ENCODE data around the gene POLR1G.

Gene POLR1G

DNA sequence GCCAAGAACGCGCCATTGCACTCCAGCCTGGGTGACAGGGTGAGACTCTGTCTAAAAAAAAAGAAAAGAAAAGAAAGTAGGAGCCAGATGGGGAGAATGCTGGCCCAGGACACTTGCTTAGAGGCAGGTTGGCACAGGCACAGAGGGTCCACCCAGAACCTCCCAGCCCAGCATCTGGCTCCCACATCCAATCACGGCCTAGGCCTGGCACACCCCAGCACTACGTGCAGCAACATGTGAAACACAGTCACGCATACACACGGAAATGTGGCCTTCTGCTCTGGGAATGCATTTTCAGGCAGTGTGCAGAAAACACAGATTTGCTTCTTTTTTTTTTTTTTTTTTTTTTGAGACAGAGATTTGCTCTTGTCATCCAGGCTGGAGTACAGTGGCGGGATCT is 40.5 kb downstream of the POLR1G start:
- H3K4me3 ChIP-seq (ENCODE audit: low read length in 2 of 2): no peak overlapping the region
- no peaks in the 10 kb centered on the region for H3K9me3 ChIP-seq (ENCODE audit: control insufficient read depth in 2 of 2, low read length in 2 of 2)
- no peaks in the 10 kb centered on the region for H3K27me3 ChIP-seq (ENCODE audit: control insufficient read depth in 1 of 2, insufficient read depth in 2 of 2, low read length in 2 of 2)
- peaks cover 40% of the 10 kb centered on the region for H3K4me1 ChIP-seq (ENCODE audit: control insufficient read depth, insufficient read depth, low read length)
- H3K27ac ChIP-seq (ENCODE audit: low read length): no peak overlapping the region
- no peak overlapping the region for H3K9ac ChIP-seq (ENCODE audit: low read length in 2 of 2)
- H3K36me3 ChIP-seq (ENCODE audit: control insufficient read depth in 2 of 2, insufficient read depth in 2 of 2, low read length in 2 of 2): no peaks in the 10 kb centered on the region

DNA sequence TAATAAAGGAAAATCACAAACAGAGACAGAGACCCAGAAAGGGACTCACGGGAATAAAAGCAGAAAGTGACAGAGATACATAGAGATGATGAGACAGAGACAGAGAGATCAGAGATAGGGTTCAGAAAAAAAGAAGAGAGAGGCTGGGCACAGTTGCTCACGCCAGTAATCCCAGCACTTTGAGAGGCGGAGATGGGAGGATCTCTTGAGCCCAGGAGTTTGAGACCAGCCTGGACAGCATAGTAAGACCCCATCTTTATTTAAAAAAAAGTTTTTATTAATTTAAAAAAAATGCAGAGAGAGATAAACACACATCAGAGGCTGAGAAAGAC is 41.9 kb downstream of the POLR1G start:
- H3K36me3 ChIP-seq (ENCODE audit: control insufficient read depth in 2 of 2, insufficient read depth in 2 of 2, low read length in 2 of 2): no peaks in the 10 kb centered on the region
- H3K27ac ChIP-seq (ENCODE audit: low read length): no peak overlapping the region
- H3K27me3 ChIP-seq (ENCODE audit: control insufficient read depth in 1 of 2, insufficient read depth in 2 of 2, low read length in 2 of 2): no peaks in the 10 kb centered on the region
- H3K4me3 ChIP-seq (ENCODE audit: low read length in 2 of 2): no peak overlapping the region
- H3K9me3 ChIP-seq (ENCODE audit: control insufficient read depth in 2 of 2, low read length in 2 of 2): no peaks in the 10 kb centered on the region
- peaks cover 32% of the 10 kb centered on the region for H3K4me1 ChIP-seq (ENCODE audit: control insufficient read depth, insufficient read depth, low read length)
- no peak overlapping the region for H3K9ac ChIP-seq (ENCODE audit: low read length in 2 of 2)

DNA sequence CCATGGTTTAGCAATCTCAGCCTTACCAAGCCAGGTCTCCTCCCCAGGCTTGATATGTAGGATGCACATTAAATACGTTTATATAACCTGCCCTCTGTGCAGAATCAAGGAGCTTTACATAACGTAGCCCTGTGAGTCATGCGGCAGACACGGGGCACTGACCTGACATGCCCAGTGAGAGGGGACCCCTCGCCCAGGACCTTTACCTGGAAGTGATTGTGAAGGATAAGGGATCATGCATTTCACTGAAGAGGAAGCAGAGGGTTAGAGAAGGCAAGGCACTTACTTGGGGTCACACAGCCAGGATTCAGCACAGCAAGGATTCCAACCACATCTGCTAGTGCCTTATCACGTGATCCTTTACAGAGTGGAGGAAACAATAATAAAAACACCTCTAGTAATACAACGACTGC is 42.4 kb downstream of the POLR1G start:
- H3K4me1 ChIP-seq (ENCODE audit: control insufficient read depth, insufficient read depth, low read length): peaks cover 27% of the 10 kb centered on the region
- H3K9ac ChIP-seq (ENCODE audit: low read length in 2 of 2): no peak overlapping the region
- H3K27ac ChIP-seq (ENCODE audit: low read length): no peak overlapping the region
- H3K4me3 ChIP-seq (ENCODE audit: low read length in 2 of 2): peak overlapping the region in 1 of 2 donors; percentile 15
- no peaks in the 10 kb centered on the region for H3K9me3 ChIP-seq (ENCODE audit: control insufficient read depth in 2 of 2, low read length in 2 of 2)
- no peaks in the 10 kb centered on the region for H3K36me3 ChIP-seq (ENCODE audit: control insufficient read depth in 2 of 2, insufficient read depth in 2 of 2, low read length in 2 of 2)
- no peaks in the 10 kb centered on the region for H3K27me3 ChIP-seq (ENCODE audit: control insufficient read depth in 1 of 2, insufficient read depth in 2 of 2, low read length in 2 of 2)

DNA sequence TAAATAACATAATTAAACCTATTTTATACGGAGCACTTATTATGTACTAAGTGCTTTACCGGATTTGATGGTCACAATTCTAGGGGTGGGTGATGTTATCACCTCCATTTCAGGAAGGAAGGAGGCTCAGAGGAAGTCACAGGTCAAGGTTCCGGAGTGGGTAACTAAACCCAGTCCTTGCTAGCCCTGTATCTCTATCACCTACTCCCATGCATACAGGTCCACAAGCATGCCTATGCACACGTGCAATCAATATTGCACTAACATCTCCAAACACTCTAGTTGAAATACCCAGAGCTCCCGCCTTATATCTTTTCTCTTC is 43.5 kb downstream of the POLR1G start:
- H3K9ac ChIP-seq (ENCODE audit: low read length in 2 of 2): peak overlapping the region; percentile 62 to 78
- H3K4me3 ChIP-seq (ENCODE audit: low read length in 2 of 2): peak overlapping the region; percentile 75 to 82
- H3K36me3 ChIP-seq (ENCODE audit: control insufficient read depth in 2 of 2, insufficient read depth in 2 of 2, low read length in 2 of 2): no peaks in the 10 kb centered on the region
- peak overlapping the region; percentile 73 for H3K27ac ChIP-seq (ENCODE audit: low read length)
- H3K27me3 ChIP-seq (ENCODE audit: control insufficient read depth in 1 of 2, insufficient read depth in 2 of 2, low read length in 2 of 2): no peaks in the 10 kb centered on the region
- H3K4me1 ChIP-seq (ENCODE audit: control insufficient read depth, insufficient read depth, low read length): peaks cover 19% of the 10 kb centered on the region
- H3K9me3 ChIP-seq (ENCODE audit: control insufficient read depth in 2 of 2, low read length in 2 of 2): no peaks in the 10 kb centered on the region

DNA sequence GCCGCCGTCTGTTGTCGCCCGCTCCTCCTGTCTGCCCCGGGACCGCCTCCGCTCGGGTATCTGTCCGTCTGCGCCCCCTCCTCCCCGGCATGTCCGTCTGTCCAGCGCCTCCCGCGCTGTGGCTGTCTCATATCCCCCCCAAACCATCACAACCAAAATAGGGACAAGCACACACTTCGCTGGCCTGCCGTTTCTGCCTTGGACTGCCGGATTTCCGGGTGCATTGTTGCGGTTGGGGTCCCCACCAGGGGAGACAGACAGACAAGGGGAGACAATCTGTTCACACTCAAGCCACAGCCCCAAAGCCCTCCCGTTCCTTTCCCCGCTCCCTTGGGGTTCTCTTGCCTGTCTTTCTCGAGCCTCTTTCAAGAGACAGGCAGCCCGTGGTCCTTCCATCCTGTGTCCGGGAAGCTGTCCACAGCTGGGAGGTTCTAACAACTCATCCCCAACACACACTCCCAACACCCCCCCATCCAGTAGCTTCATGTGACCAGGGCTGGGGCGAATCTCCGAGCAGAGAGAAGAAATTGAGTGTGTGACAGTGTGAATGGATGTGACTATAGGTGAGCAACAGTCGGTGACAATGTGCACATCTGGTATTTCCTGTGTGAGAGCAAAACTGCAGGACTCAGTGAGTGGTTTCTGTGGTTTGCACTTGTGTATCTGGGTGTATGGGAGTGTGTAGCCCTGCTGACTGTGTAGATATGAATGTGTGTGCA is 44.8 kb downstream of the POLR1G start:
- peaks cover 29% of the 10 kb centered on the region for H3K4me1 ChIP-seq (ENCODE audit: control insufficient read depth, insufficient read depth, low read length)
- peak overlapping the region; percentile 91 to 93 for H3K9ac ChIP-seq (ENCODE audit: low read length in 2 of 2)
- H3K9me3 ChIP-seq (ENCODE audit: control insufficient read depth in 2 of 2, low read length in 2 of 2): no peaks in the 10 kb centered on the region
- no peaks in the 10 kb centered on the region for H3K36me3 ChIP-seq (ENCODE audit: control insufficient read depth in 2 of 2, insufficient read depth in 2 of 2, low read length in 2 of 2)
- no peaks in the 10 kb centered on the region for H3K27me3 ChIP-seq (ENCODE audit: control insufficient read depth in 1 of 2, insufficient read depth in 2 of 2, low read length in 2 of 2)
- peak overlapping the region; percentile 81 to 82 for H3K4me3 ChIP-seq (ENCODE audit: low read length in 2 of 2)
- H3K27ac ChIP-seq (ENCODE audit: low read length): peak overlapping the region; percentile 92

DNA sequence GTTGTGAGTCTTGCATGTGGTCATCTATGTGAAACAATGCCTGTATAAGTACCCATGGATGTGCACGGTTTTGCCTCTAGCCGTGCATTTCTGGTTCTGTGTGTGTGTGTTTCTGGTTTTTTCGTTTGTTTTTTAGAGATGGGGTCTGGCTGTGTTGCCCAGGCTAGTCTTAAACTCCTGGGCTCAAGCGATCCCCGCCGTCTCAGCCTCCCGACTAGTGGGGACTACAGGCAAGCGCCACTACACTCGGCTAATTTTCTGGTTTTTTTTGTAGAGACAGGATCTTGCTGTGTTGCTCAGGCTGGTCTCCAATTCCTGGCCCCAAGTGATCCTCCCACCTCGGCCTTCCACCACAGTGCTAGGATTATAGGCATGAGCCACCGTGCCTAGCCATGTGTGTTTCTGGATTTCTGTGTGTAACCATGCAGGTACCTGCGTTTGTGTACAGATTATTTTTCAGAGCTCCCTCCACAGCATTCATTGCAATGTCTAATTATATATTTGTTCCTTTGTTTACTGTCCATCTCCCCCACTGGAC is 45.5 kb downstream of the POLR1G start:
- Histone ChIP-seq H3K4me3 (ENCODE audit: low read length in 2 of 2) (peak overlapping the region in 1 of 2 donors; percentile 81), H3K27me3 (ENCODE audit: control insufficient read depth in 1 of 2, insufficient read depth in 2 of 2, low read length in 2 of 2) (no peaks in the 10 kb centered on the region), H3K9ac (ENCODE audit: low read length in 2 of 2) (no peak overlapping the region), H3K36me3 (ENCODE audit: control insufficient read depth in 2 of 2, insufficient read depth in 2 of 2, low read length in 2 of 2) (no peaks in the 10 kb centered on the region), H3K27ac (ENCODE audit: low read length) (peak overlapping the region; percentile 92), H3K4me1 (ENCODE audit: control insufficient read depth, insufficient read depth, low read length) (peaks cover 30% of the 10 kb centered on the region), H3K9me3 (ENCODE audit: control insufficient read depth in 2 of 2, low read length in 2 of 2) (no peaks in the 10 kb centered on the region)

DNA sequence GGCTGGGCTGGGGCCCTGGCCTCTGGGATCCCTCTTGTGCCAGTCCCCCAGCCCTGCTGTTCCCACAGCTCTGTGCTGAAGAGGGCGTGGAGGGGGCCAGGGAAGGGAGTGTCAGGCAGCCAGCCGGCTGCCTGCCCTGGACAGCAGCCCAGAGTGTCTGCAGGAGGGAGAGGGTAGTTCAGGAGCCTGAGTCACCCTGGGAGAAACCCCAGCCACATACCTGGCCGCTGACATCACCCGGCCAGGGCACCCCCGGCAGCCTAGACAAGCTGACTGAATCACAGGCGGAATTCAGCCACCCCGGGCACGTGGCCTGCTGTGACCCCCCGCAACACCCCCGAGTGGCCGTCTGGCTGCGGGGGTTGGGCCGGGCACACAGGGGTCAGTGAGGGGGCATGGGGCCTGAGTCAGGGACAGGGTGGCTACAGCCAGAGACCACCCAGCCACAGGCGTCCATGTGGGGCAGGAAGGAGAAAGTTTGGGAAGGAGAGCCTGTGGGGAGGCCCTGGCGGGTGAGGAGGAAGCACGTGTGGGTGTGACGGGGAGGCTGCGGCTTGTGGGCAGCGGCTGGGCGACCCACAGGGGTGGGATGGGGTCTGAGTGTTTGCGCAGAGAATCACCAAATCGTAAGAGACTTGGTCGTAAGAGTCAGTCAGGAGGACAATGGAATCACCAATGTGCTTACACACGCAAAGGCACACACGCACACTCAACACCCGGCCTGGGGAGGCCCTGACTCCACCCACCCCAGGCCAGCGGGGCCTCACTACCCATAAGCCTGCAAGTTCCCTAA is 49.5 kb downstream of the POLR1G start:
- no peaks in the 10 kb centered on the region for H3K9me3 ChIP-seq (ENCODE audit: control insufficient read depth in 2 of 2, low read length in 2 of 2)
- peak overlapping the region in 1 of 2 donors; percentile 40 for H3K4me3 ChIP-seq (ENCODE audit: low read length in 2 of 2)
- no peaks in the 10 kb centered on the region for H3K36me3 ChIP-seq (ENCODE audit: control insufficient read depth in 2 of 2, insufficient read depth in 2 of 2, low read length in 2 of 2)
- H3K4me1 ChIP-seq (ENCODE audit: control insufficient read depth, insufficient read depth, low read length): peaks cover 20% of the 10 kb centered on the region
- H3K27ac ChIP-seq (ENCODE audit: low read length): peak overlapping the region; percentile 62
- H3K27me3 ChIP-seq (ENCODE audit: control insufficient read depth in 1 of 2, insufficient read depth in 2 of 2, low read length in 2 of 2): peaks cover 0 to 3% of the 10 kb centered on the region in 2 donors
- H3K9ac ChIP-seq (ENCODE audit: low read length in 2 of 2): peak overlapping the region; percentile 29 to 56

DNA sequence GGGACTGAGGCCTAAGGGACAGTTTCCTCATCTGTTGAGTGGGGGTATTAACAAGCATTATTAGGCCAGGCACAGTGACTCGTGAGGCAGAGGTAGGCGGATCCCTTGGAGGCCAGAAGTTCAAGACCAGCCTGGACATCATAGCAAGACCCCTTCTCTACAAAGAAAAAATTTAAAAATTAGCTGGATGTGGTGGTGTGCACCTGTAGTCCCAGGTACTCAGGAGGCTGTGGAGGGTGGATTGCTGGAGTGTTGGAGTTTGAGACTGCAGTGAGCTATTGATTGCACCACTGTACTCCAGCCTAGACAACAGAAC is 50.0 kb downstream of the POLR1G start:
- Histone ChIP-seq H3K9ac (ENCODE audit: low read length in 2 of 2) (no peak overlapping the region), H3K4me3 (ENCODE audit: low read length in 2 of 2) (no peak overlapping the region), H3K36me3 (ENCODE audit: control insufficient read depth in 2 of 2, insufficient read depth in 2 of 2, low read length in 2 of 2) (no peaks in the 10 kb centered on the region), H3K27ac (ENCODE audit: low read length) (peak overlapping the region; percentile 62), H3K4me1 (ENCODE audit: control insufficient read depth, insufficient read depth, low read length) (peaks cover 16% of the 10 kb centered on the region), H3K9me3 (ENCODE audit: control insufficient read depth in 2 of 2, low read length in 2 of 2) (no peaks in the 10 kb centered on the region), H3K27me3 (ENCODE audit: control insufficient read depth in 1 of 2, insufficient read depth in 2 of 2, low read length in 2 of 2) (peaks cover 0 to 3% of the 10 kb centered on the region in 2 donors)

DNA sequence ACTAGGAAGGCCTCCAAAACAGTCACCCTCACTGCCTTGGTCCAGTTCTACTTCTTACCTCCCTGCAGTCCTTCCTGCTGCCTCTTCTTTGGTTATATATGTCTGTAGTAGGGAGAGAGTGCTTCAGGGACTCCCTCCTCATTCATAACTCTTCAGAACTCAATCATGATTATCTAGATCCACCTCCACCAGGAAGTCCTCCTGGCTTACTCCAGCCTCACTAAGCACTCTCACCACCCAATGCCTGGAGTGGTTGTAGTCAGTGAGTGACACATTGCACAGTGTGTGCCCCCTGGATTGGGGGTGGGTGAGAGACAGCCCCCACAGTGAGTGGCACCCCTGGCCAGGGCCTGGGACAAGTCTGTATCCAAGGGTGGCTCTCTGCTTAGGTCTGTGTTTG is 51.3 kb downstream of the POLR1G start:
- Histone ChIP-seq H3K4me1 (ENCODE audit: control insufficient read depth, insufficient read depth, low read length) (peaks cover 14% of the 10 kb centered on the region), H3K4me3 (ENCODE audit: low read length in 2 of 2) (no peak overlapping the region), H3K36me3 (ENCODE audit: control insufficient read depth in 2 of 2, insufficient read depth in 2 of 2, low read length in 2 of 2) (no peaks in the 10 kb centered on the region), H3K9me3 (ENCODE audit: control insufficient read depth in 2 of 2, low read length in 2 of 2) (no peaks in the 10 kb centered on the region), H3K27ac (ENCODE audit: low read length) (no peak overlapping the region), H3K9ac (ENCODE audit: low read length in 2 of 2) (no peak overlapping the region), H3K27me3 (ENCODE audit: control insufficient read depth in 1 of 2, insufficient read depth in 2 of 2, low read length in 2 of 2) (peaks cover 0 to 3% of the 10 kb centered on the region in 2 donors)

All from stomach smooth muscle (tissue), 2 donors.